ENCODE measurements around the gene ENTR1.

The ENTR1 gene

GRCh38 chr9:136387217-136387616, 23.2 kb downstream of the ENTR1 start:
- no peak for TF ChIP-seq EP300 (IDR thresholded peaks at IDR 0.05; ENCODE audit: borderline replicate concordance)
- no peak for TF ChIP-seq TCF12 (IDR thresholded peaks at IDR 0.05; ENCODE audit: low read depth)
- TF ChIP-seq FOXM1 (IDR thresholded peaks at IDR 0.05; ENCODE audit: borderline replicate concordance, low read depth) = no peak
- TF ChIP-seq USF1 (IDR thresholded peaks at IDR 0.05) = no peak
- TF ChIP-seq TAF1 (IDR thresholded peaks at IDR 0.05; ENCODE audit: low read depth) = no peak
- TF ChIP-seq NFIC (IDR thresholded peaks at IDR 0.05) = no peak
- TF ChIP-seq ZBTB7A (IDR thresholded peaks at IDR 0.05; ENCODE audit: low read depth) = no peak
- no peak for TF ChIP-seq MAX (IDR thresholded peaks at IDR 0.05)
- no peak for TF ChIP-seq CEBPB (IDR thresholded peaks at IDR 0.05)
- no peak for TF ChIP-seq RAD21 (IDR thresholded peaks at IDR 0.05; ENCODE audit: low read depth)
- TF ChIP-seq CREB1 (IDR thresholded peaks at IDR 0.05; ENCODE audit: low read depth) = no peak
- no peak for TF ChIP-seq REST (IDR thresholded peaks at IDR 0.05; ENCODE audit: low read depth)
- no peak for TF ChIP-seq TEAD4 (IDR thresholded peaks at IDR 0.05)

- TF ChIP-seq EP300 (IDR thresholded peaks at IDR 0.05; ENCODE audit: borderline replicate concordance) (no peak), REST (IDR thresholded peaks at IDR 0.05; ENCODE audit: low read depth) (no peak), TEAD4 (IDR thresholded peaks at IDR 0.05) (no peak), TAF1 (IDR thresholded peaks at IDR 0.05; ENCODE audit: low read depth) (no peak), USF1 (IDR thresholded peaks at IDR 0.05) (no peak), CREB1 (IDR thresholded peaks at IDR 0.05; ENCODE audit: low read depth) (no peak), YY1 (IDR thresholded peaks at IDR 0.05; ENCODE audit: low read depth) (no peak), EGR1 (IDR thresholded peaks at IDR 0.05) (no peak), NFIC (IDR thresholded peaks at IDR 0.05) (no peak), FOXM1 (IDR thresholded peaks at IDR 0.05; ENCODE audit: borderline replicate concordance, low read depth) (no peak), MAX (IDR thresholded peaks at IDR 0.05) (no peak), CEBPB (IDR thresholded peaks at IDR 0.05) (no peak), RAD21 (IDR thresholded peaks at IDR 0.05; ENCODE audit: low read depth) (no peak), TCF12 (IDR thresholded peaks at IDR 0.05; ENCODE audit: low read depth) (no peak), ZBTB7A (IDR thresholded peaks at IDR 0.05; ENCODE audit: low read depth) (no peak)
Observed at GRCh38 chr9:136386018-136386417, 24.4 kb downstream of the ENTR1 start.

- TF ChIP-seq FOXM1 (IDR thresholded peaks at IDR 0.05; ENCODE audit: borderline replicate concordance, low read depth) = no peak
- no peak for TF ChIP-seq NFIC (IDR thresholded peaks at IDR 0.05)
- no peak for TF ChIP-seq RAD21 (IDR thresholded peaks at IDR 0.05; ENCODE audit: low read depth)
- no peak for TF ChIP-seq ZBTB7A (IDR thresholded peaks at IDR 0.05; ENCODE audit: low read depth)
- no peak for TF ChIP-seq YY1 (IDR thresholded peaks at IDR 0.05; ENCODE audit: low read depth)
- no peak for TF ChIP-seq TCF12 (IDR thresholded peaks at IDR 0.05; ENCODE audit: low read depth)
- TF ChIP-seq TAF1 (IDR thresholded peaks at IDR 0.05; ENCODE audit: low read depth) = no peak
- TF ChIP-seq EP300 (IDR thresholded peaks at IDR 0.05; ENCODE audit: borderline replicate concordance) = no peak
- TF ChIP-seq TEAD4 (IDR thresholded peaks at IDR 0.05) = no peak
- no peak for TF ChIP-seq USF1 (IDR thresholded peaks at IDR 0.05)
- no peak for TF ChIP-seq EGR1 (IDR thresholded peaks at IDR 0.05)
Observed at GRCh38 chr9:136385015-136385414, 25.4 kb downstream of the ENTR1 start.

GRCh38 chr9:136383436-136383835, 27.0 kb downstream of the ENTR1 start:
- TF ChIP-seq MAX (IDR thresholded peaks at IDR 0.05) (no peak), TAF1 (IDR thresholded peaks at IDR 0.05; ENCODE audit: low read depth) (no peak), FOXM1 (IDR thresholded peaks at IDR 0.05; ENCODE audit: borderline replicate concordance, low read depth) (no peak), REST (IDR thresholded peaks at IDR 0.05; ENCODE audit: low read depth) (no peak), CREB1 (IDR thresholded peaks at IDR 0.05; ENCODE audit: low read depth) (no peak), ZBTB7A (IDR thresholded peaks at IDR 0.05; ENCODE audit: low read depth) (no peak), USF1 (IDR thresholded peaks at IDR 0.05) (no peak), TCF12 (IDR thresholded peaks at IDR 0.05; ENCODE audit: low read depth) (no peak), EGR1 (IDR thresholded peaks at IDR 0.05) (no peak), NFIC (IDR thresholded peaks at IDR 0.05) (no peak), TEAD4 (IDR thresholded peaks at IDR 0.05) (no peak), CEBPB (IDR thresholded peaks at IDR 0.05) (no peak), YY1 (IDR thresholded peaks at IDR 0.05; ENCODE audit: low read depth) (no peak), EP300 (IDR thresholded peaks at IDR 0.05; ENCODE audit: borderline replicate concordance) (no peak), RAD21 (IDR thresholded peaks at IDR 0.05; ENCODE audit: low read depth) (no peak)

All from Ishikawa (cell line).